ENCODE results near the gene CARD11. TPM values are rescaled to one million over a fixed set of nuclear protein-coding genes. Genes with fewer than 3 reads are reported as not detected.

Gene CARD11
- total and polyA plus RNA-seq, 4 donors, result 0.18 to 1.9 (median 1.5) TPM

- Histone ChIP-seq H3K4me3 (ENCODE audit: low read length in 2 of 2) (no peak overlapping the region), H3K27ac (ENCODE audit: low read depth in 1 of 2, low read length in 2 of 2) (peak overlapping the region; percentile 83 to 96), H3K9me3 (ENCODE audit: control insufficient read depth, low read length) (no peaks in the 10 kb centered on the region), H3K36me3 (ENCODE audit: control insufficient read depth in 1 of 2, insufficient read depth in 2 of 2, low read length in 1 of 2) (no peaks in the 10 kb centered on the region), H3K27me3 (ENCODE audit: control insufficient read depth in 1 of 2, insufficient read depth in 2 of 2, low read length in 1 of 2) (no peaks in the 10 kb centered on the region), H3K4me1 (ENCODE audit: control insufficient read depth in 1 of 2, insufficient read depth in 2 of 2, low read length in 2 of 2) (no peaks in the 10 kb centered on the region)
- DNase-seq, result peak in 1 of 2 donors; percentile 57
- ATAC-seq (ENCODE audit: low FRiP score), result no peak
- intact Hi-C loops (cut with DNase I), result loop anchor here in 1 of 2 donors (10.0 kb wide), 1 partner anchor 1030 kb away; no protein-coding TSS in a partner anchor
- 84 to 85% methylated on average over 12 of the region's 12 CpGs for WGBS, 2 donors
These were observed 179.3 kb downstream of the CARD11 start for GRCh38 chr7:2864204-2864985.

DNA sequence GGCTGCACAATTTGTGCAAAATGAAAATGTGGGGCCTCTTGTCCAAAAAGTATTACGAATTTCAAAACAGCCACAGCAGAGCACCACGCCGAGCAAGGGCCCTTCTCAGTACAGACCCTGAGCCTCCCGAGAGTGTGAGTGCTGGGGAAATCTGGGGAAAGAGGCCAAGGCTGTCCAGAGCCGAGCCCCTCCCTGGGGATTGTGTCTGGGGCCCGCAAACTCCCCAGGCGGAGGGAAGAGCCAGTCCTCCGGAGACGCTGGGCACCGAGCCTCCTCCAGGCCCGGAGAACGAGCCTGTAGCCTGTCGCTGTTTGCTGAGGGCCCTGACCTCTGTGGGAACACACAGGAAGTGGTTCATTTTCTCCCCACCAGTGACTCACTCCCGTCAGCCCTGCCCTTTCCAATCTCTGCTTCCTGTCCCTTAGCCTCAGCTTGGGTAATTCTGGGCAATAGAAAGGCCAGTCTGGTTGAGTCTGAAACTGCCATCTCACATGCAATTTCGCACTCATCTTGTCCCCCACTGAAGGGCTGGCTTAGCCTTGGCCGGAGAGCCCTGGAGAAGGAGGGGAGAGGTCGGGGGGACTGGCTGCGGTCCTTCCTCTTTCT, 180.1 kb downstream of the CARD11 start:
- Histone ChIP-seq H3K27ac (ENCODE audit: low read depth in 1 of 2, low read length in 2 of 2) (peak overlapping the region; percentile 83 to 96), H3K27me3 (ENCODE audit: control insufficient read depth in 1 of 2, insufficient read depth in 2 of 2, low read length in 1 of 2) (no peaks in the 10 kb centered on the region), H3K36me3 (ENCODE audit: control insufficient read depth in 1 of 2, insufficient read depth in 2 of 2, low read length in 1 of 2) (no peaks in the 10 kb centered on the region), H3K4me3 (ENCODE audit: low read length in 2 of 2) (no peak overlapping the region), H3K4me1 (ENCODE audit: control insufficient read depth in 1 of 2, insufficient read depth in 2 of 2, low read length in 2 of 2) (no peaks in the 10 kb centered on the region), H3K9me3 (ENCODE audit: control insufficient read depth, low read length) (no peaks in the 10 kb centered on the region)
- intact Hi-C loops (cut with DNase I), result loop anchor here (1.0 to 10.0 kb wide), 2 partner anchors 19 to 1031 kb away; partner anchors contain the start of gene GNA12 (in 1 of the 2)
- 2 to 3% methylated on average over 18 of the region's 18 CpGs for WGBS, 2 donors
- DNase-seq (peak; percentile 93 to 94), ATAC-seq (ENCODE audit: low FRiP score) (peak; percentile 95)

- no peaks in the 10 kb centered on the region for H3K9me3 ChIP-seq (ENCODE audit: control insufficient read depth, low read length)
- H3K4me1 ChIP-seq (ENCODE audit: control insufficient read depth in 1 of 2, insufficient read depth in 2 of 2, low read length in 2 of 2), result no peaks in the 10 kb centered on the region
- H3K27me3 ChIP-seq (ENCODE audit: control insufficient read depth in 1 of 2, insufficient read depth in 2 of 2, low read length in 1 of 2), result no peaks in the 10 kb centered on the region
- DNase-seq (peak in 1 of 2 donors; percentile 76), ATAC-seq (ENCODE audit: low FRiP score) (peak; percentile 26)
- H3K27ac ChIP-seq (ENCODE audit: low read depth in 1 of 2, low read length in 2 of 2), result peak overlapping the region; percentile 73 to 96
- WGBS, 2 donors, result 86 to 88% methylated on average over 22 of the region's 22 CpGs
- intact Hi-C loops (cut with DNase I), result loop anchor here (1.0 to 10.0 kb wide), 2 partner anchors 19 to 1032 kb away; partner anchors contain the start of gene GNA12 (in 1 of the 2)
- no peaks in the 10 kb centered on the region for H3K36me3 ChIP-seq (ENCODE audit: control insufficient read depth in 1 of 2, insufficient read depth in 2 of 2, low read length in 1 of 2)
- no peak overlapping the region for H3K4me3 ChIP-seq (ENCODE audit: low read length in 2 of 2)
These were observed 180.8 kb downstream of the CARD11 start for GRCh38 chr7:2862831-2863361.

DNA sequence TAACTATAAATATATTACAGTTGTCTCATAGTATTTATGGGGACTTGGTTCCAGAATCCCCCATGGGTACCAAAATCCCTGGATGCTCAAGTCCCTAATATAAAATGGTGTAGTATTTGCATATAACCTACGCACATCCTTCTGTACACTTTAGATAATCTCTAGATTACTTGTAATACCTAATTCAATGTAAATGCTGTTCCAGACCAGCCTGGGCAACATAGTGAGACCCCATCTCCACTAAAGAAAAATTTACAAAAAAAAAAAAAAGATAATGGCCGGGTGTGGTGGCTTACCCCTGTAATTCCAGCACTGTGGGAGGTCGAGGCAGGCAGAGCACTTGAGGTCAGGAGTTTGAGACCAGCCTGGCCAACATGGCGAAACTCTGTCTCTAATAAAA, 182.2 kb downstream of the CARD11 start:
- ATAC-seq (ENCODE audit: low FRiP score), result no peak
- Histone ChIP-seq H3K4me1 (ENCODE audit: control insufficient read depth in 1 of 2, insufficient read depth in 2 of 2, low read length in 2 of 2) (no peaks in the 10 kb centered on the region), H3K27ac (ENCODE audit: low read depth in 1 of 2, low read length in 2 of 2) (no peak overlapping the region), H3K36me3 (ENCODE audit: control insufficient read depth in 1 of 2, insufficient read depth in 2 of 2, low read length in 1 of 2) (no peaks in the 10 kb centered on the region), H3K9me3 (ENCODE audit: control insufficient read depth, low read length) (no peaks in the 10 kb centered on the region), H3K27me3 (ENCODE audit: control insufficient read depth in 1 of 2, insufficient read depth in 2 of 2, low read length in 1 of 2) (no peaks in the 10 kb centered on the region), H3K4me3 (ENCODE audit: low read length in 2 of 2) (no peak overlapping the region)
- 94 to 96% methylated on average over 4 of the region's 4 CpGs for WGBS, 2 donors
- DNase-seq, result peak in 1 of 2 donors; percentile 19
- intact Hi-C loops (cut with DNase I), result loop anchor here in 1 of 2 donors (10.0 kb wide), 1 partner anchor 1033 kb away; no protein-coding TSS in a partner anchor

DNA sequence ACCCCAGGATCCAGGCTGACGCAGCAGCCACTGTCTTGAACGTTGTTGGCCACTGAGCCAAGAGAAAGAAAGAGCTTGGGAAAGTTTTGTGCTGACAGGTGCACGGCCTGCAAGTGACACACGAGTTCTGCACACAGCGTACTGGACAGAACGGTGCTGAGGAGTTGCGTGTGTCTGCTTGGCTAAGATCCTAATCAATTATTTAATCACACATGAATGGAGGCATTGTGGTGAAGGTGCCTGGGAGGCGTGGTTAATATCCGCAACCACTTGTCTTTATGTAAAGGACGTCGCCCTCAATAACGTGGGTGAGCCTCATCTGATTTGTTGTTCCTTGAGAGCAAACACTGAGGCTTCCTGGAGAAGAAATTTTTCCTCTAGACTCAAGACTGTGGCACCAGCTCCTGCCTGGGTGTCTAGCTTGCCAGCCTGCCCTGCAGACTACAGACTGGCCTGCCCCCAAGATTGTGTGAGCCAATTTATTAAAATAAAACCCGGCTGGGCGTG, 183.0 kb downstream of the CARD11 start:
- WGBS, 2 donors, result 32 to 48% methylated on average over 14 of the region's 14 CpGs
- ATAC-seq (ENCODE audit: low FRiP score) (no peak), DNase-seq (peak in 1 of 2 donors; percentile 44)
- H3K27ac ChIP-seq (ENCODE audit: low read depth in 1 of 2, low read length in 2 of 2), result peak overlapping the region in 1 of 2 donors; percentile 10
- H3K36me3 ChIP-seq (ENCODE audit: control insufficient read depth in 1 of 2, insufficient read depth in 2 of 2, low read length in 1 of 2), result no peaks in the 10 kb centered on the region
- H3K9me3 ChIP-seq (ENCODE audit: control insufficient read depth, low read length), result no peaks in the 10 kb centered on the region
- H3K27me3 ChIP-seq (ENCODE audit: control insufficient read depth in 1 of 2, insufficient read depth in 2 of 2, low read length in 1 of 2), result no peaks in the 10 kb centered on the region
- no peak overlapping the region for H3K4me3 ChIP-seq (ENCODE audit: low read length in 2 of 2)
- intact Hi-C loops (cut with DNase I), result loop anchor here in 1 of 2 donors (10.0 kb wide), 1 partner anchor 1034 kb away; no protein-coding TSS in a partner anchor
- no peaks in the 10 kb centered on the region for H3K4me1 ChIP-seq (ENCODE audit: control insufficient read depth in 1 of 2, insufficient read depth in 2 of 2, low read length in 2 of 2)

GRCh38 chr7:2859952-2860351, 183.7 kb downstream of the CARD11 start:
- no peaks in the 10 kb centered on the region for H3K9me3 ChIP-seq (ENCODE audit: control insufficient read depth, low read length)
- H3K4me3 ChIP-seq (ENCODE audit: low read length in 2 of 2), result no peak overlapping the region
- no peaks in the 10 kb centered on the region for H3K27me3 ChIP-seq (ENCODE audit: control insufficient read depth in 1 of 2, insufficient read depth in 2 of 2, low read length in 1 of 2)
- whole genome bisulfite sequencing, 2 donors, result 82 to 87% methylated on average over 6 of the region's 6 CpGs
- no peak for ATAC-seq (ENCODE audit: low FRiP score)
- intact Hi-C loops (cut with DNase I), result loop anchor here in 1 of 2 donors (10.0 kb wide), 1 partner anchor 1035 kb away; no protein-coding TSS in a partner anchor
- H3K27ac ChIP-seq (ENCODE audit: low read depth in 1 of 2, low read length in 2 of 2), result no peak overlapping the region
- H3K36me3 ChIP-seq (ENCODE audit: control insufficient read depth in 1 of 2, insufficient read depth in 2 of 2, low read length in 1 of 2), result no peaks in the 10 kb centered on the region
- no peak for DNase-seq
- H3K4me1 ChIP-seq (ENCODE audit: control insufficient read depth in 1 of 2, insufficient read depth in 2 of 2, low read length in 2 of 2), result no peaks in the 10 kb centered on the region

GRCh38 chr7:2858621-2859020, 185.0 kb downstream of the CARD11 start:
- H3K27me3 ChIP-seq (ENCODE audit: control insufficient read depth in 1 of 2, insufficient read depth in 2 of 2, low read length in 1 of 2), result no peaks in the 10 kb centered on the region
- H3K27ac ChIP-seq (ENCODE audit: low read depth in 1 of 2, low read length in 2 of 2), result no peak overlapping the region
- H3K36me3 ChIP-seq (ENCODE audit: control insufficient read depth in 1 of 2, insufficient read depth in 2 of 2, low read length in 1 of 2), result no peaks in the 10 kb centered on the region
- no peak for DNase-seq
- no peak for ATAC-seq (ENCODE audit: low FRiP score)
- no peak overlapping the region for H3K4me3 ChIP-seq (ENCODE audit: low read length in 2 of 2)
- WGBS, 2 donors, result 92 to 95% methylated on average over 5 of the region's 5 CpGs
- H3K9me3 ChIP-seq (ENCODE audit: control insufficient read depth, low read length), result no peaks in the 10 kb centered on the region
- intact Hi-C loops (cut with DNase I), result no loop called here
- H3K4me1 ChIP-seq (ENCODE audit: control insufficient read depth in 1 of 2, insufficient read depth in 2 of 2, low read length in 2 of 2), result no peaks in the 10 kb centered on the region

DNA sequence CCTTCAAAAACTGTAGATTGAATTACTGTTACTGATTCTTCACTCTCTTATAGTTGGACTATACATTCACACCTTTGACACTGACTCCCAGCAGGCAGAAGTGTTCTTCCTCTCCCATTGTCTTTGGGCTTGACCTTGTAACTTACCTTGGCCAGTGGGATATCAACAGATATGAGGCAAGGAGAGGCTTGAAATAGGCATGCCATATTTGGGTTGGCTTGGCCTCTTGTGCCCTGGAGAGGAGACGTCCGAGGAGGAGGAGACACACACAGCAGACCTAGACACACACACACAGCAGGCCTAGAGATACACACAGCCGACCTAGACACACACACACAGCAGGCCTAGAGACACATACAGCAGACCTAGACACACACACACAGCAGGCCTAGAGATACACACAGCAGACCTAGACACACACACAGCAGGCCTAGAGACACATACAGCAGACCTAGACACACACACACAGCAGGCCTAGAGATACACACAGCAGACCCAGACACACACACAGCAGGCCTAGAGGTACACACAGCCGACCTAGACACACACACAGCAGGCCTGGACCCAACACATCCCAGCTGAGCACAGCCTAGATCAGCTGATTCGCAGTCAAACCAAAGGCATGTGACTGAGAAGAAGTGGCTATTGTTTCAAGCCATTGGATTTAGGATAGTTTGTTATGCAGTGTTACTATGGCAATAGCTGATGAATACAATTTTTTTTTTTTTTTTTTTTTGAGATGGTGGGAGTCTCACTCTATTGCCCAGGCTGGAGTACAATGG, 187.1 kb downstream of the CARD11 start:
- no peaks in the 10 kb centered on the region for H3K36me3 ChIP-seq (ENCODE audit: control insufficient read depth in 1 of 2, insufficient read depth in 2 of 2, low read length in 1 of 2)
- no peak overlapping the region for H3K4me3 ChIP-seq (ENCODE audit: low read length in 2 of 2)
- no peaks in the 10 kb centered on the region for H3K9me3 ChIP-seq (ENCODE audit: control insufficient read depth, low read length)
- WGBS, 2 donors, result 48 to 62% methylated on average over 5 of the region's 5 CpGs
- H3K27ac ChIP-seq (ENCODE audit: low read depth in 1 of 2, low read length in 2 of 2), result no peak overlapping the region
- ATAC-seq (ENCODE audit: low FRiP score) (no peak), DNase-seq (no peak)
- no peaks in the 10 kb centered on the region for H3K27me3 ChIP-seq (ENCODE audit: control insufficient read depth in 1 of 2, insufficient read depth in 2 of 2, low read length in 1 of 2)
- no peaks in the 10 kb centered on the region for H3K4me1 ChIP-seq (ENCODE audit: control insufficient read depth in 1 of 2, insufficient read depth in 2 of 2, low read length in 2 of 2)
- intact Hi-C loops (cut with DNase I), result no loop called here
